SU-DHL-6 (cell line): ENCODE results near the gene TNRC6B.
"Not testable (repeated sequence)": the region's sequence is repeated elsewhere in the genome, so short reads cannot be mapped to it uniquely, and the experiment has no call there.

ENCODE experiments used
- H2AFZ ChIP-seq: fragments of 200-600 bp; sonication (generic); 2 replicates; pipeline ENCODE4 v1.6.1; 2014; ENCODE audit warnings: low read depth, mild to moderate bottlenecking, moderate library complexity, mixed read lengths, antibody characterized with exemption, low read length; ENCODE audit not compliant: severe bottlenecking
- H3F3A ChIP-seq: fragments of 200-600 bp; shearing (Covaris generic); 2 replicates; pipeline ENCODE4 v1.6.0; 2016; ENCODE audit warnings: antibody characterized with exemption, mild to moderate bottlenecking; ENCODE audit not compliant: insufficient read depth
- H3K27ac ChIP-seq: fragments of 200-600 bp; sonication (generic); 2 replicates; pipeline ENCODE4 v1.5.1; 2016; ENCODE audit warnings: low read depth, mild to moderate bottlenecking, low read length, moderate library complexity, mixed read lengths
- H3K27me3 ChIP-seq: fragments of 200-600 bp; sonication (generic), shearing (Covaris generic); 2 replicates; pipeline ENCODE4 v1.6.0; 2014; ENCODE audit warnings: mild to moderate bottlenecking, low read length
- H3K36me3 ChIP-seq: fragments of 200-600 bp; sonication (generic); 2 replicates; pipeline ENCODE4 v1.6.1; 2014; ENCODE audit warnings: mild to moderate bottlenecking, low read length, mixed read lengths
- H3K4me2 ChIP-seq: fragments of 300-600, 200-600 bp; shearing (Covaris generic), sonication (generic); 2 replicates; pipeline ENCODE4 v1.6.0; 2014; ENCODE audit warnings: low read length, low read depth, mild to moderate bottlenecking; ENCODE audit not compliant: poor library complexity, severe bottlenecking
- H3K4me3 ChIP-seq: fragments of 200-600 bp; sonication (generic); 2 replicates; pipeline ENCODE4 v1.5.1; 2014; ENCODE audit warnings: antibody characterized with exemption, low read length, mild to moderate bottlenecking, mixed read lengths; ENCODE audit not compliant: insufficient read depth, poor library complexity, severe bottlenecking
- H3K79me2 ChIP-seq: fragments of 200-600 bp; sonication (generic); 2 replicates; pipeline ENCODE4 v1.6.1; 2014; ENCODE audit warnings: mild to moderate bottlenecking, low read length, moderate library complexity; ENCODE audit not compliant: insufficient read depth
- H3K9ac ChIP-seq: fragments of 200-600 bp; sonication (generic); 2 replicates; pipeline ENCODE4 v1.7.0; 2014; ENCODE audit warnings: mild to moderate bottlenecking, low read length
- H3K9me2 ChIP-seq: fragments of 200-600 bp; sonication (generic); replicated peaks from 2 replicates; pipeline ENCODE4 v1.6.1; 2014; ENCODE audit warnings: low read length; ENCODE audit not compliant: insufficient read depth
- H3K9me3 ChIP-seq: fragments of 200-600 bp; sonication (generic); 2 replicates; pipeline ENCODE4 v1.6.1; 2014; ENCODE audit warnings: low read length, mixed read lengths; ENCODE audit not compliant: insufficient read depth
- H4K20me1 ChIP-seq: fragments of 200-600 bp; sonication (generic); 2 replicates; pipeline ENCODE4 v1.6.1; 2014; ENCODE audit warnings: low read depth, mild to moderate bottlenecking, antibody characterized with exemption, low read length, moderate library complexity, mixed read lengths
- EZH2phosphoT487 ChIP-seq: fragments of 200-600 bp; sonication (generic), shearing (Covaris generic); conservative IDR thresholded peaks from 2 replicates; pipeline ENCODE4 v1.6.1; 2018; ENCODE audit warnings: mild to moderate bottlenecking, antibody characterized with exemption, low read length, moderate library complexity, mixed read lengths
- TF ChIP-seq, protein P1 (sequence below): fragments of 200-600 bp; sonication (generic); IDR thresholded peaks from one replicate; pipeline ENCODE4 v1.5.1; 2017; ENCODE audit warnings: antibody characterized with exemption, mild to moderate bottlenecking, low read length, moderate library complexity; ENCODE audit not compliant: insufficient read depth, poor library complexity, severe bottlenecking

TNRC6B gene

DNA sequence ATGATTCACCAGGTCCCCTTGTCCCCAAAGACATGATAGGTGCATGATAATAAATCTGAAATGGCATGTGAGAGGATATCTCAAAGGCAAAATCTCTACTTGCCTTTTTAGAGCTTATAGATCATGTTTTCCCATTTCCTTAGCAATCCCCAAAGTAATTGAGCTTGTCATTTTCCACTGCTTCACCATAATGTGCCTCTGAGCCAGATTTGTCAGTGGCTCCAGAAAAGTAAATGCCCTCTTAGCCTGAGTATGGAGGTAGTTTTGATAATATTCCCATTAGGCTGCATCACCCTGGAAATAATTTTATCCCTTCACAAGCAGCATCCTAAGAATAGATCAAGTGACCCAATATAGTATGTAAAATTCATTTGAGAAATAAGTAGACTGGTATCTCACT lies 131.9 kb downstream of the TNRC6B start:
- Histone ChIP-seq H3K9ac (no peak overlapping the region), H4K20me1 (no peaks in the 10 kb centered on the region), H3K4me2 (no peak overlapping the region), H3K4me3 (no peak overlapping the region), H3K79me2 (no peaks in the 10 kb centered on the region), H3K9me3 (no peaks in the 10 kb centered on the region), H3K36me3 (peaks cover 13% of the 10 kb centered on the region; the same call in 1 of the 2 replicates), H3F3A (no peaks in the 10 kb centered on the region), H3K9me2 (no peaks in the 10 kb centered on the region), H2AFZ (no peak overlapping the region), H3K27ac (no peak overlapping the region), H3K27me3 (no peaks in the 10 kb centered on the region)
- TF ChIP-seq EZH2phosphoT487 = no peak
- TF ChIP-seq, protein P1, sequence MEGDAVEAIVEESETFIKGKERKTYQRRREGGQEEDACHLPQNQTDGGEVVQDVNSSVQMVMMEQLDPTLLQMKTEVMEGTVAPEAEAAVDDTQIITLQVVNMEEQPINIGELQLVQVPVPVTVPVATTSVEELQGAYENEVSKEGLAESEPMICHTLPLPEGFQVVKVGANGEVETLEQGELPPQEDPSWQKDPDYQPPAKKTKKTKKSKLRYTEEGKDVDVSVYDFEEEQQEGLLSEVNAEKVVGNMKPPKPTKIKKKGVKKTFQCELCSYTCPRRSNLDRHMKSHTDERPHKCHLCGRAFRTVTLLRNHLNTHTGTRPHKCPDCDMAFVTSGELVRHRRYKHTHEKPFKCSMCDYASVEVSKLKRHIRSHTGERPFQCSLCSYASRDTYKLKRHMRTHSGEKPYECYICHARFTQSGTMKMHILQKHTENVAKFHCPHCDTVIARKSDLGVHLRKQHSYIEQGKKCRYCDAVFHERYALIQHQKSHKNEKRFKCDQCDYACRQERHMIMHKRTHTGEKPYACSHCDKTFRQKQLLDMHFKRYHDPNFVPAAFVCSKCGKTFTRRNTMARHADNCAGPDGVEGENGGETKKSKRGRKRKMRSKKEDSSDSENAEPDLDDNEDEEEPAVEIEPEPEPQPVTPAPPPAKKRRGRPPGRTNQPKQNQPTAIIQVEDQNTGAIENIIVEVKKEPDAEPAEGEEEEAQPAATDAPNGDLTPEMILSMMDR = no peak

DNA sequence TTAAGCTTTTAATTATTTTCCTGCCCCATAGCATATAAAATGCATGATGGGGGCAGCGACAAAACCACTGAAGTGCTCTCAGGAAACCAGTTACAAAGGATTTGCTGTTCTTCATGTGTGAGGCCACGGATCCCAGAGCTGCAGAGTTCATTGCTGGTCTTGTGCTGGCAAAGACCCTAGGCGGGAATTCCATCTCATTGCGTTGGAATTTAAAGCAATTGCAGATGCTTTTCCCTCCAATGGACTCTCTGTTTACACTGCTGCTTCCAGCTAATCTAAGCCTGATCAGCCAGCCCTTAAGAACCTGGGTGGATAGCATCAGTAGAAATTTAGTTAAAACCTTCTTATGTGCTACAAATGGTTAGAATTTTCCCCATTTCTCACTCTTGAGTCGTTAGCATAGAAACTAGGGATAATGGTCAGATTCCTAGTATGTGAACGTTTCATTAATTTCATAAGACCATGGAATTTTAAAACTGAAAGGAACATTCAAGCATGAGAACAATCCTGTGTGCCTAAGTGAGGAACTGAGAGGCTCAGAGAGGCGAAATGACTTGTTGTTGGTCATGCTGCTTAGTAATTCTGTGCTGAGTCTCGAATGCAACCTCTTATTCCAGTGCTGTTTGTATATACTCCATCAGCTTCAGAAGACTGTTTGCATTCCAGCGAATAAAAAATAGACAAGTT lies 132.5 kb downstream of the TNRC6B start:
- no peak overlapping the region for H3K4me3 ChIP-seq
- H3K9me3 ChIP-seq = no peaks in the 10 kb centered on the region
- H2AFZ ChIP-seq = no peak overlapping the region
- H3K36me3 ChIP-seq = peaks cover 18% of the 10 kb centered on the region; the same call in 1 of the 2 replicates
- no peaks in the 10 kb centered on the region for H3K9me2 ChIP-seq
- no peak overlapping the region for H3K9ac ChIP-seq
- no peak overlapping the region for H3K27ac ChIP-seq
- TF ChIP-seq EZH2phosphoT487 = no peak
- TF ChIP-seq, protein P1 = no peak
- H3F3A ChIP-seq = no peaks in the 10 kb centered on the region
- H3K79me2 ChIP-seq = no peaks in the 10 kb centered on the region
- no peaks in the 10 kb centered on the region for H3K27me3 ChIP-seq
- no peak overlapping the region for H3K4me2 ChIP-seq
- no peaks in the 10 kb centered on the region for H4K20me1 ChIP-seq

DNA sequence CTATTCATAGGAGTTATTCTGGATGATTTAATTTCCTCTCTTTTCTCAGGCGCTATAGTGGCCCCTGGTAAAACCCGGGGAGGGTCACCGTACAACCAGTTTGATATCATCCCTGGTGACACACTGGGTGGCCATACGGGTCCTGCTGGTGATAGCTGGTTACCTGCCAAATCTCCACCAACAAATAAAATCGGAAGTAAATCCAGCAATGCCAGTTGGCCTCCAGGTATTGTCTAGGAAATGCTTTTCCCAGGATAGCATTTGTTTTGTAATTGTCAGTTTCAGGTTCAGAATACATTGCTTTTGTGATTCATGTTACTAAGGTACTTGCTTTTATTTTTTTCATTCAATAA lies 133.0 kb downstream of the TNRC6B start:
- Histone ChIP-seq H3K27ac (no peak overlapping the region), H3K36me3 (peaks cover 19% of the 10 kb centered on the region; the same call in 1 of the 2 replicates), H3F3A (no peaks in the 10 kb centered on the region), H3K9me3 (no peaks in the 10 kb centered on the region), H3K4me3 (no peak overlapping the region), H2AFZ (no peak overlapping the region), H3K9me2 (no peaks in the 10 kb centered on the region), H3K79me2 (no peaks in the 10 kb centered on the region), H3K9ac (no peak overlapping the region), H3K27me3 (no peaks in the 10 kb centered on the region), H4K20me1 (no peaks in the 10 kb centered on the region), H3K4me2 (no peak overlapping the region)
- TF ChIP-seq EZH2phosphoT487 = no peak
- TF ChIP-seq, protein P1 = no peak

DNA sequence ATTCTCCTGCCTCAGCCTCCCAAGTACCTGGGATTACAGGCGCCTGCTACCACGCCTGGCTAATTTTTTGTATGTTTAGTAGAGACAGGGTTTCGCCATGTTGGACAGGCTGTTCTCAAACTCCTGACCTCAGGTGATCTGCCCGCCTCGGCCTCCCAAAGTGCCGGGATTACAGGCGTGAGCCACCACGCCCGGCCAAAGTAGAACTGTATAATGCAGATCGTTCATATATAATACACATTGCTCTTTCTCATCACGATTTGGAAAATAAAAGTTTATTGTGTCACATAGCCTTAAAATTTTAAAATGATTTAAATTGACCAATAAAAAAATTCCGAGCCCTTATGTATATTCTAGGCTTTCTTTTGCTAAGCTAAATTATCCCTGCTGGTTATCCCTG lies 133.9 kb downstream of the TNRC6B start:
- not testable (repeated sequence) for H3K9me3 ChIP-seq, H2AFZ ChIP-seq, H3K9ac ChIP-seq, H3K4me2 ChIP-seq, H3K27ac ChIP-seq, H3K9me2 ChIP-seq, H3K27me3 ChIP-seq, H3F3A ChIP-seq, H3K4me3 ChIP-seq, H3K79me2 ChIP-seq, H4K20me1 ChIP-seq
- peaks cover 19% of the 10 kb centered on the region; the same call in 1 of the 2 replicates for H3K36me3 ChIP-seq
